SK-N-SH (cell line): ENCODE data around the gene MRAP. TPM values are rescaled to one million over a fixed set of nuclear protein-coding genes. Genes with fewer than 3 reads are reported as not detected.

ENCODE experiments used
- CTCF ChIA-PET: fragments of 300-600, 350-600 bp; formaldehyde crosslinking; extraction: SDS; loops from one replicate; lab custom pipeline; 2021; lab: Yijun Ruan, JAX
- POLR2A ChIA-PET: fragments of 350-600 bp; sonication (Branson Sonifier 250); formaldehyde crosslinking; extraction: SDS; loops from one replicate; lab custom pipeline; 2020; ENCODE audit warnings: antibody characterized with exemption, inconsistent platforms; lab: Yijun Ruan, JAX
- DNase-seq: peaks from one replicate; pipeline ENCODE4 v3.0.0; 2012
- H2AFZ ChIP-seq: fragments of 200-600 bp; sonication (generic); 2 replicates; pipeline ENCODE4 v1.8.1; 2016; ENCODE audit warnings: antibody characterized with exemption, mild to moderate bottlenecking, low read depth
- H3F3A ChIP-seq: fragments of 200-600 bp; sonication (generic); replicated peaks from 2 replicates; pipeline ENCODE3; 2016; ENCODE audit warnings: antibody characterized with exemption, mild to moderate bottlenecking; ENCODE audit not compliant: insufficient read depth
- H3K27ac ChIP-seq, 2 experiments: fragments of 200-500 bp in 1 of 2; fragments of 200-600 bp in 1 of 2; sonication (Bioruptor generic) in 1 of 2; sonication (generic), shearing (Covaris generic) in 1 of 2; 2 replicates each; pipeline versions ENCODE4 v1.5.1 to v1.6.1; 2014 to 2016; ENCODE audit warnings: low read depth in 2 of 2, inconsistent platforms in 1 of 2, low read length in 1 of 2, mild to moderate bottlenecking in 1 of 2, mixed read lengths in 1 of 2
- H3K27me3 ChIP-seq: fragments of 200-600 bp; sonication (generic), shearing (Covaris generic); 2 replicates; pipeline ENCODE4 v1.6.1; 2016; ENCODE audit warnings: mixed run types; ENCODE audit not compliant: insufficient read depth
- H3K36me3 ChIP-seq, 2 experiments: fragments of 200-500 bp in 1 of 2; fragments of 200-600 bp in 1 of 2; sonication (Bioruptor generic) in 1 of 2; sonication (generic) in 1 of 2; replicated peaks in 1 of 2; 2 replicates each; pipeline versions ENCODE3 to v1.5.1; 2014 to 2016; ENCODE audit warnings: low read length in 1 of 2, mild to moderate bottlenecking in 1 of 2; ENCODE audit not compliant: insufficient read depth in 2 of 2, control insufficient read depth in 1 of 2
- H3K4me1 ChIP-seq, 2 experiments: fragments of 200-500 bp in 1 of 2; fragments of 200-600 bp in 1 of 2; sonication (Bioruptor generic) in 1 of 2; sonication (generic), shearing (Covaris generic) in 1 of 2; 2 replicates each; pipeline versions ENCODE4 v1.5.1 to v1.6.1; 2014 to 2016; ENCODE audit warnings: low read depth in 1 of 2, low read length in 1 of 2, mixed run types in 1 of 2; ENCODE audit not compliant: insufficient read depth in 2 of 2, control insufficient read depth in 1 of 2
- H3K4me2 ChIP-seq: fragments of 200-600 bp; sonication (generic), shearing (Covaris generic); 2 replicates; pipeline ENCODE4 v1.6.1; 2017; ENCODE audit warnings: mixed run types
- H3K4me3 ChIP-seq, 2 experiments: fragments of 200-500 bp in 1 of 2; fragments of 200-600 bp in 1 of 2; sonication (Bioruptor generic) in 1 of 2; sonication (generic), shearing (Covaris generic) in 1 of 2; 2 replicates each; pipeline versions ENCODE4 v1.5.1 to v1.8.1; 2014 to 2016; ENCODE audit warnings: low read depth in 2 of 2, inconsistent platforms in 1 of 2, low read length in 1 of 2, mild to moderate bottlenecking in 1 of 2, mixed read lengths in 1 of 2, moderate library complexity in 1 of 2
- H3K79me2 ChIP-seq: fragments of 200-600 bp; sonication (generic); 2 replicates; pipeline ENCODE4 v1.8.1; 2017; ENCODE audit warnings: mild to moderate bottlenecking; ENCODE audit not compliant: insufficient read depth
- H3K9ac ChIP-seq: fragments of 200-600 bp; sonication (generic); 2 replicates; pipeline ENCODE4 v1.6.1; 2017; ENCODE audit warnings: mixed run types
- H3K9me2 ChIP-seq: fragments of 200-600 bp; sonication (generic); 2 replicates; pipeline ENCODE4 v1.6.1; 2017; ENCODE audit warnings: mixed run types
- H3K9me3 ChIP-seq: fragments of 200-600 bp; sonication (generic); 2 replicates; pipeline ENCODE4 v1.6.1; 2017; ENCODE audit warnings: mixed run types, mild to moderate bottlenecking, moderate library complexity
- H4K20me1 ChIP-seq: fragments of 200-600 bp; sonication (generic); 2 replicates; pipeline ENCODE4 v1.6.1; 2017; ENCODE audit warnings: mild to moderate bottlenecking, mixed run types; ENCODE audit not compliant: insufficient read depth
- CHD2 ChIP-seq: fragments of 150-350 bp; IDR thresholded peaks from 2 replicates; pipeline ENCODE4 v1.6.1; 2018; ENCODE audit warnings: low read length; ENCODE audit not compliant: partially characterized antibody
- ELF1 ChIP-seq: IDR thresholded peaks from 2 replicates; pipeline ENCODE4 v1.4.0; 2012
- EZH2phosphoT487 ChIP-seq: fragments of 200-600 bp; sonication (generic); IDR thresholded peaks from 2 replicates; pipeline ENCODE4 v1.6.1; 2017; ENCODE audit warnings: low read depth, mixed run types, mild to moderate bottlenecking, antibody characterized with exemption, moderate library complexity, borderline replicate concordance
- FOSL2 ChIP-seq: IDR thresholded peaks from 2 replicates; pipeline ENCODE4 v1.4.0; 2012; ENCODE audit warnings: low read depth, mild to moderate bottlenecking, moderate library complexity, borderline replicate concordance
- FOXM1 ChIP-seq: IDR thresholded peaks from 2 replicates; pipeline ENCODE4 v1.4.0; 2012; ENCODE audit warnings: low read depth, mild to moderate bottlenecking
- JUND ChIP-seq: IDR thresholded peaks from 2 replicates; pipeline ENCODE4 v1.4.0; 2012
- MEF2A ChIP-seq: IDR thresholded peaks from 2 replicates; pipeline ENCODE4 v1.4.0; 2012; ENCODE audit warnings: low read depth, borderline replicate concordance
- MXI1 ChIP-seq: IDR thresholded peaks from 2 replicates; pipeline ENCODE4 v1.6.1; 2012; ENCODE audit warnings: mild to moderate bottlenecking, low read depth, low read length, improper control_type of control experiment
- NFIC ChIP-seq: IDR thresholded peaks from 2 replicates; pipeline ENCODE4 v1.4.0; 2012; ENCODE audit warnings: borderline replicate concordance
- NRF1 ChIP-seq: IDR thresholded peaks from 2 replicates; pipeline ENCODE4 v1.6.1; 2012; ENCODE audit warnings: low read depth, mild to moderate bottlenecking, low read length
- POLR2AphosphoS5 ChIP-seq: IDR thresholded peaks from 2 replicates; pipeline ENCODE4 v1.6.1; 2012; ENCODE audit warnings: low read depth, low read length
- RCOR1 ChIP-seq: fragments of 150-350 bp; IDR thresholded peaks from 2 replicates; pipeline ENCODE4 v1.6.1; 2017; ENCODE audit warnings: antibody characterized with exemption, low read length
- TCF12 ChIP-seq: IDR thresholded peaks from 2 replicates; pipeline ENCODE4 v1.4.0; 2012
- TEAD4 ChIP-seq: IDR thresholded peaks from 2 replicates; pipeline ENCODE4 v1.4.0; 2012; ENCODE audit warnings: mild to moderate bottlenecking, borderline replicate concordance; ENCODE audit not compliant: insufficient read depth
- YY1 ChIP-seq: IDR thresholded peaks from 2 replicates; pipeline ENCODE4 v1.4.0; 2012; ENCODE audit warnings: low read depth, mild to moderate bottlenecking
- WGBS: methylation state at CpG from one replicate; pipeline ENCODE4 v1.1.6; 2017; ENCODE audit warnings: low lambda C conversion rate; 5-methylcytosine and 5-hydroxymethylcytosine counted together
- polyA plus RNA-seq, 3 experiments: library from polyadenylated mRNA; depleted of rRNA; stranded (reverse); fragments of >200 nt; gene quantifications; 2 replicates each; pipeline ENCODE4 v1.2.3, GENCODE V29; 2012
- TF ChIP-seq, protein P1 (sequence below): IDR thresholded peaks from 2 replicates; pipeline ENCODE4 v1.4.0; 2012; ENCODE audit warnings: low read depth
- TF ChIP-seq, protein P2 (sequence below): IDR thresholded peaks from 2 replicates; pipeline ENCODE4 v1.6.1; 2012; ENCODE audit warnings: mild to moderate bottlenecking, low read depth, low read length, moderate library complexity
- TF ChIP-seq, protein P3 (sequence below): fragments of 150-350 bp; IDR thresholded peaks from 2 replicates; pipeline ENCODE4 v1.6.1; 2016; ENCODE audit warnings: mild to moderate bottlenecking, low read depth, low read length
- TF ChIP-seq, protein P4 (sequence below): fragments of 200-600 bp; sonication (generic); IDR thresholded peaks from 2 replicates; pipeline ENCODE4 v1.6.1; 2017; ENCODE audit warnings: antibody characterized with exemption, mild to moderate bottlenecking, moderate library complexity
- TF ChIP-seq, protein P5 (sequence below): IDR thresholded peaks from 2 replicates; pipeline ENCODE4 v1.4.0; 2012; ENCODE audit warnings: low read depth, borderline replicate concordance
- TF ChIP-seq, protein P6 (sequence below): IDR thresholded peaks from 2 replicates; pipeline ENCODE4 v1.4.0; 2012; ENCODE audit warnings: low read depth, borderline replicate concordance

Gene MRAP
- polyA plus RNA-seq, 1 of the 3 experiments (the other 2 are of a cell fraction), result not detected

DNA sequence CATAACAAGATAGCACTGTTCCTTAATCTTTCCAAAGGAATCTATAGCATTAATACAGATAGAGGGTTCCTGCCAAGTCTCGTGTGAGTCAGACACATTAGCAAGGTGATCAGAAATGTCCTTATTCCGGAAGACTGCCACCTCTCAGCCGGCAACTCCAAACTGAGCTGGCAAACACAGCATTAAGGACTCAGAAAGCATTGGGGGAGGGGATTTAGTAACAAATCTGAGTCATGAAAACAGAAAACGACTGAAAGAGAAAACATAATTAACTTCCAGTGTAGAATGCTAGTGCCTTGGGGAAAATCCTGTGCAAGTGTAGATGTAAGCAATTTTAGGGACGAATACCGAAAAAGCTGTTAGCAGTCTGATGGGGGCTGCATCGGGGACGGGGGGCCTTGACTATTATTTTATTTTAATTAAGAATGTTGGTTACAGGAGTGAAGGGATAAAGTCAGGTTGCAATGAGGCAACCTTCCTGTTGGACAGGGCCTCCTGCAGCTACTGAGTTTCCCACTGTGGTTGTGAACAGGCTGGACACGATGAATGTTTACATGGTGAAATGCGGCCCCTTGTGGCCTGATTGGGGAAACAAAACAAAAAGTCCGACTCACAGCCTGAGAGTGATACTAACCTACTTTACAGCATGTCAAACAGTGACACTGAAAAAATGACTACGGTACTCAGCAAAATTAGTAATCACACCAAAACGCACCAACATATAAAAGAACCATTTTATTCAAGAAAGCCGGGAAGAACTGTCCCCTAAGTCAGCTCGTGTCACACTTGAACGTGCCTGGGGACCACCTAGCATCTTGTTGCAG lies 40.5 kb upstream of the MRAP start:
- Histone ChIP-seq H3K9me2 (no peaks in the 10 kb centered on the region), H3K36me3 (no peaks in the 10 kb centered on the region), H3K4me1 (peaks cover 11 to 27% of the 10 kb centered on the region in 2 experiments), H3K4me2 (peak overlapping the region; percentile 49; the same call in 1 of the 2 replicates), H3K27ac (peak overlapping the region; percentile 79 to 92; a peak in 3 of 4 replicates), H3K79me2 (no peaks in the 10 kb centered on the region), H3K9me3 (no peaks in the 10 kb centered on the region), H3K9ac (no peak overlapping the region), H4K20me1 (no peaks in the 10 kb centered on the region), H3K27me3 (no peaks in the 10 kb centered on the region), H3K4me3 (peak overlapping the region in 1 of 2 experiments; percentile 36; a peak in 1 of 4 replicates), H2AFZ (no peak overlapping the region), H3F3A (peaks cover 23% of the 10 kb centered on the region)
- POLR2A ChIA-PET, result interaction anchor here (1.0 to 2.6 kb wide), 2 partner anchors 10 to 385 kb away, joined by 3 to 8 read pairs; partner anchors contain the start of gene HUNK
- peak; percentile 81 for DNase-seq
- CTCF ChIA-PET, result interaction anchor here (0.6 to 4.9 kb wide), 71 partner anchors 8 to 695 kb away, joined by 3 to 92 read pairs (median 4); partner anchors contain the start of genes HUNK and MIS18A
- 26% methylated on average over 16 of the region's 16 CpGs for WGBS
- TF ChIP-seq TCF12 (0 out of 2 replicates have a peak, but pooled peaks have one; percentile 21), EZH2phosphoT487 (no peak), FOXM1 (no peak), NFIC (peak; percentile 41), FOSL2 (no peak), CHD2 (no peak), ELF1 (no peak), TEAD4 (no peak), MEF2A (no peak), JUND (no peak), POLR2AphosphoS5 (no peak), YY1 (no peak), NRF1 (no peak), MXI1 (no peak), RCOR1 (0 out of 2 replicates have a peak, but pooled peaks have one; percentile 19)
- TF ChIP-seq, protein P1, sequence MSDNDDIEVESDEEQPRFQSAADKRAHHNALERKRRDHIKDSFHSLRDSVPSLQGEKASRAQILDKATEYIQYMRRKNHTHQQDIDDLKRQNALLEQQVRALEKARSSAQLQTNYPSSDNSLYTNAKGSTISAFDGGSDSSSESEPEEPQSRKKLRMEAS, result no peak
- TF ChIP-seq, protein P2, sequence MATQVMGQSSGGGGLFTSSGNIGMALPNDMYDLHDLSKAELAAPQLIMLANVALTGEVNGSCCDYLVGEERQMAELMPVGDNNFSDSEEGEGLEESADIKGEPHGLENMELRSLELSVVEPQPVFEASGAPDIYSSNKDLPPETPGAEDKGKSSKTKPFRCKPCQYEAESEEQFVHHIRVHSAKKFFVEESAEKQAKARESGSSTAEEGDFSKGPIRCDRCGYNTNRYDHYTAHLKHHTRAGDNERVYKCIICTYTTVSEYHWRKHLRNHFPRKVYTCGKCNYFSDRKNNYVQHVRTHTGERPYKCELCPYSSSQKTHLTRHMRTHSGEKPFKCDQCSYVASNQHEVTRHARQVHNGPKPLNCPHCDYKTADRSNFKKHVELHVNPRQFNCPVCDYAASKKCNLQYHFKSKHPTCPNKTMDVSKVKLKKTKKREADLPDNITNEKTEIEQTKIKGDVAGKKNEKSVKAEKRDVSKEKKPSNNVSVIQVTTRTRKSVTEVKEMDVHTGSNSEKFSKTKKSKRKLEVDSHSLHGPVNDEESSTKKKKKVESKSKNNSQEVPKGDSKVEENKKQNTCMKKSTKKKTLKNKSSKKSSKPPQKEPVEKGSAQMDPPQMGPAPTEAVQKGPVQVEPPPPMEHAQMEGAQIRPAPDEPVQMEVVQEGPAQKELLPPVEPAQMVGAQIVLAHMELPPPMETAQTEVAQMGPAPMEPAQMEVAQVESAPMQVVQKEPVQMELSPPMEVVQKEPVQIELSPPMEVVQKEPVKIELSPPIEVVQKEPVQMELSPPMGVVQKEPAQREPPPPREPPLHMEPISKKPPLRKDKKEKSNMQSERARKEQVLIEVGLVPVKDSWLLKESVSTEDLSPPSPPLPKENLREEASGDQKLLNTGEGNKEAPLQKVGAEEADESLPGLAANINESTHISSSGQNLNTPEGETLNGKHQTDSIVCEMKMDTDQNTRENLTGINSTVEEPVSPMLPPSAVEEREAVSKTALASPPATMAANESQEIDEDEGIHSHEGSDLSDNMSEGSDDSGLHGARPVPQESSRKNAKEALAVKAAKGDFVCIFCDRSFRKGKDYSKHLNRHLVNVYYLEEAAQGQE, result peak; percentile 83; the same call in 1 of the 2 replicates
- TF ChIP-seq, protein P3, sequence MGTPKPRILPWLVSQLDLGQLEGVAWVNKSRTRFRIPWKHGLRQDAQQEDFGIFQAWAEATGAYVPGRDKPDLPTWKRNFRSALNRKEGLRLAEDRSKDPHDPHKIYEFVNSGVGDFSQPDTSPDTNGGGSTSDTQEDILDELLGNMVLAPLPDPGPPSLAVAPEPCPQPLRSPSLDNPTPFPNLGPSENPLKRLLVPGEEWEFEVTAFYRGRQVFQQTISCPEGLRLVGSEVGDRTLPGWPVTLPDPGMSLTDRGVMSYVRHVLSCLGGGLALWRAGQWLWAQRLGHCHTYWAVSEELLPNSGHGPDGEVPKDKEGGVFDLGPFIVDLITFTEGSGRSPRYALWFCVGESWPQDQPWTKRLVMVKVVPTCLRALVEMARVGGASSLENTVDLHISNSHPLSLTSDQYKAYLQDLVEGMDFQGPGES, result no peak
- TF ChIP-seq, protein P4, sequence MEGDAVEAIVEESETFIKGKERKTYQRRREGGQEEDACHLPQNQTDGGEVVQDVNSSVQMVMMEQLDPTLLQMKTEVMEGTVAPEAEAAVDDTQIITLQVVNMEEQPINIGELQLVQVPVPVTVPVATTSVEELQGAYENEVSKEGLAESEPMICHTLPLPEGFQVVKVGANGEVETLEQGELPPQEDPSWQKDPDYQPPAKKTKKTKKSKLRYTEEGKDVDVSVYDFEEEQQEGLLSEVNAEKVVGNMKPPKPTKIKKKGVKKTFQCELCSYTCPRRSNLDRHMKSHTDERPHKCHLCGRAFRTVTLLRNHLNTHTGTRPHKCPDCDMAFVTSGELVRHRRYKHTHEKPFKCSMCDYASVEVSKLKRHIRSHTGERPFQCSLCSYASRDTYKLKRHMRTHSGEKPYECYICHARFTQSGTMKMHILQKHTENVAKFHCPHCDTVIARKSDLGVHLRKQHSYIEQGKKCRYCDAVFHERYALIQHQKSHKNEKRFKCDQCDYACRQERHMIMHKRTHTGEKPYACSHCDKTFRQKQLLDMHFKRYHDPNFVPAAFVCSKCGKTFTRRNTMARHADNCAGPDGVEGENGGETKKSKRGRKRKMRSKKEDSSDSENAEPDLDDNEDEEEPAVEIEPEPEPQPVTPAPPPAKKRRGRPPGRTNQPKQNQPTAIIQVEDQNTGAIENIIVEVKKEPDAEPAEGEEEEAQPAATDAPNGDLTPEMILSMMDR, result peak; percentile 87
- TF ChIP-seq, protein P5, sequence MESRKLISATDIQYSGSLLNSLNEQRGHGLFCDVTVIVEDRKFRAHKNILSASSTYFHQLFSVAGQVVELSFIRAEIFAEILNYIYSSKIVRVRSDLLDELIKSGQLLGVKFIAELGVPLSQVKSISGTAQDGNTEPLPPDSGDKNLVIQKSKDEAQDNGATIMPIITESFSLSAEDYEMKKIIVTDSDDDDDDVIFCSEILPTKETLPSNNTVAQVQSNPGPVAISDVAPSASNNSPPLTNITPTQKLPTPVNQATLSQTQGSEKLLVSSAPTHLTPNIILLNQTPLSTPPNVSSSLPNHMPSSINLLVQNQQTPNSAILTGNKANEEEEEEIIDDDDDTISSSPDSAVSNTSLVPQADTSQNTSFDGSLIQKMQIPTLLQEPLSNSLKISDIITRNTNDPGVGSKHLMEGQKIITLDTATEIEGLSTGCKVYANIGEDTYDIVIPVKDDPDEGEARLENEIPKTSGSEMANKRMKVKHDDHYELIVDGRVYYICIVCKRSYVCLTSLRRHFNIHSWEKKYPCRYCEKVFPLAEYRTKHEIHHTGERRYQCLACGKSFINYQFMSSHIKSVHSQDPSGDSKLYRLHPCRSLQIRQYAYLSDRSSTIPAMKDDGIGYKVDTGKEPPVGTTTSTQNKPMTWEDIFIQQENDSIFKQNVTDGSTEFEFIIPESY, result no peak
- TF ChIP-seq, protein P6, sequence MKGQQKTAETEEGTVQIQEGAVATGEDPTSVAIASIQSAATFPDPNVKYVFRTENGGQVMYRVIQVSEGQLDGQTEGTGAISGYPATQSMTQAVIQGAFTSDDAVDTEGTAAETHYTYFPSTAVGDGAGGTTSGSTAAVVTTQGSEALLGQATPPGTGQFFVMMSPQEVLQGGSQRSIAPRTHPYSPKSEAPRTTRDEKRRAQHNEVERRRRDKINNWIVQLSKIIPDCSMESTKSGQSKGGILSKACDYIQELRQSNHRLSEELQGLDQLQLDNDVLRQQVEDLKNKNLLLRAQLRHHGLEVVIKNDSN, result no peak
